Parathyroid adenoma (tissue), 2 donors: ENCODE measurements around the gene CAPN14.

Experiments
- H2AFZ ChIP-seq: fragments of 300-600 bp; sonication (generic); one replicate; pipeline ENCODE4 v1.7.0; 2017; ENCODE audit warnings: antibody characterized with exemption, mild to moderate bottlenecking
- H3K27ac ChIP-seq: fragments of 300-600 bp; sonication (generic); one replicate; pipeline ENCODE4 v1.7.0; 2017
- H3K27me3 ChIP-seq: fragments of 300-600 bp; sonication (generic); one replicate; pipeline ENCODE4 v1.7.0; 2017; ENCODE audit warnings: low read length; ENCODE audit not compliant: control insufficient read depth, insufficient read depth
- H3K36me3 ChIP-seq: fragments of 300-600 bp; sonication (generic); one replicate; pipeline ENCODE4 v1.7.0; 2017; ENCODE audit warnings: low read length; ENCODE audit not compliant: control insufficient read depth, insufficient read depth
- H3K4me1 ChIP-seq: fragments of 300-600 bp; sonication (generic); one replicate; pipeline ENCODE4 v1.7.0; 2017; ENCODE audit warnings: control low read depth
- H3K4me2 ChIP-seq: fragments of 300-600 bp; sonication (generic); one replicate; pipeline ENCODE4 v1.7.0; 2017; ENCODE audit warnings: low read length
- H3K4me3 ChIP-seq: fragments of 300-600 bp; sonication (generic); one replicate; pipeline ENCODE4 v1.7.0; 2017; ENCODE audit warnings: low read depth, low read length
- H3K79me2 ChIP-seq: fragments of 300-600 bp; sonication (generic); one replicate; pipeline ENCODE4 v1.7.0; 2017; ENCODE audit warnings: control low read depth
- H3K9ac ChIP-seq: fragments of 300-600 bp; sonication (generic); one replicate; pipeline ENCODE4 v1.7.0; 2017; ENCODE audit warnings: mild to moderate bottlenecking
- H3K9me3 ChIP-seq: fragments of 300-600 bp; sonication (generic); one replicate; pipeline ENCODE4 v1.7.0; 2017; ENCODE audit warnings: low read length; ENCODE audit not compliant: control insufficient read depth
- TF ChIP-seq, protein P1 (sequence below): fragments of 300-600 bp; sonication (generic); IDR thresholded peaks from one replicate; pipeline ENCODE4 v1.7.0; 2017; ENCODE audit warnings: antibody characterized with exemption, mild to moderate bottlenecking
- donor health status: primary hyperparathyroidism.

The CAPN14 gene

DNA sequence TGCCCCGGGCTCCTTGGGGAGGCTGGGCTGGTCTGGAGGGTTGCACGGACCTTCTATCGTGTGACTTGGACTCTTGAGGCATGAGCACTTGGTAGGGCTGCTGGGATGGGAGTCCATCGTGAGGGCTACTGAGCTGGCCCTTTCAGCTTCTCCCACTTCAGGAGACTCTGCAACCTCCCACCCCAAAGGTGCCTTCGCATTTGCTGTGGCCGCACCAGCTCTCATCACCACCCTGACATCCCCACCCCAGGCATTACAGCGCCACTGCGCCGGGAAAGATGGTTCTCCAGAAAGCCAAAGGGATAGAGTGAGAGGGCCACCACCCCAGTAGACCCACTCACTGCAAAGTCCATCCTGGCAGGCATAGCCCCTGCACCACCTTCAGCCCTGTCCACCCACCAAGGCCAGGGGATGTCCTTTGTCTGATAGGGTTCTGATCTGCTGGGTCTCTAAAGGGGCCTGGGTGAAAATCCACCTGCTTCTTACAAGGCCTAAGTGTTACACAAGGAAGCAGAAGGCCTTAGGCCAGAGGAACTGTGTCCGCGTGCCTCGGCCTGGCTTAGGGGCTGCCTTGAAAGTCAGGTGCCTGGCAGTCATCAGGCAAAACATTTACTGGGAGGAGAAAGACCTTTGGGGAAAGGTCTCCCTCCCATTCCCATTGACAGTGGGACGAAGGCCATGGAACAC, 21.7 kb upstream of the CAPN14 start:
- H3K4me2 ChIP-seq = no peak overlapping the region
- no peak overlapping the region for H2AFZ ChIP-seq
- TF ChIP-seq, protein P1, sequence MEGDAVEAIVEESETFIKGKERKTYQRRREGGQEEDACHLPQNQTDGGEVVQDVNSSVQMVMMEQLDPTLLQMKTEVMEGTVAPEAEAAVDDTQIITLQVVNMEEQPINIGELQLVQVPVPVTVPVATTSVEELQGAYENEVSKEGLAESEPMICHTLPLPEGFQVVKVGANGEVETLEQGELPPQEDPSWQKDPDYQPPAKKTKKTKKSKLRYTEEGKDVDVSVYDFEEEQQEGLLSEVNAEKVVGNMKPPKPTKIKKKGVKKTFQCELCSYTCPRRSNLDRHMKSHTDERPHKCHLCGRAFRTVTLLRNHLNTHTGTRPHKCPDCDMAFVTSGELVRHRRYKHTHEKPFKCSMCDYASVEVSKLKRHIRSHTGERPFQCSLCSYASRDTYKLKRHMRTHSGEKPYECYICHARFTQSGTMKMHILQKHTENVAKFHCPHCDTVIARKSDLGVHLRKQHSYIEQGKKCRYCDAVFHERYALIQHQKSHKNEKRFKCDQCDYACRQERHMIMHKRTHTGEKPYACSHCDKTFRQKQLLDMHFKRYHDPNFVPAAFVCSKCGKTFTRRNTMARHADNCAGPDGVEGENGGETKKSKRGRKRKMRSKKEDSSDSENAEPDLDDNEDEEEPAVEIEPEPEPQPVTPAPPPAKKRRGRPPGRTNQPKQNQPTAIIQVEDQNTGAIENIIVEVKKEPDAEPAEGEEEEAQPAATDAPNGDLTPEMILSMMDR = no peak
- no peaks in the 10 kb centered on the region for H3K9me3 ChIP-seq
- no peak overlapping the region for H3K4me3 ChIP-seq
- H3K4me1 ChIP-seq = no peaks in the 10 kb centered on the region
- no peak overlapping the region for H3K9ac ChIP-seq
- H3K27me3 ChIP-seq = no peaks in the 10 kb centered on the region
- H3K79me2 ChIP-seq = no peaks in the 10 kb centered on the region
- H3K36me3 ChIP-seq = no peaks in the 10 kb centered on the region
- H3K27ac ChIP-seq = peak overlapping the region; percentile 51

GRCh38 chr2:31238126-31238905, 21.0 kb upstream of the CAPN14 start:
- H3K27me3 ChIP-seq = no peaks in the 10 kb centered on the region
- TF ChIP-seq, protein P1 = no peak
- H3K4me2 ChIP-seq = no peak overlapping the region
- H3K79me2 ChIP-seq = no peaks in the 10 kb centered on the region
- H2AFZ ChIP-seq = no peak overlapping the region
- H3K36me3 ChIP-seq = no peaks in the 10 kb centered on the region
- H3K4me1 ChIP-seq = no peaks in the 10 kb centered on the region
- no peak overlapping the region for H3K27ac ChIP-seq
- H3K9ac ChIP-seq = no peak overlapping the region
- H3K9me3 ChIP-seq = no peaks in the 10 kb centered on the region
- no peak overlapping the region for H3K4me3 ChIP-seq

DNA sequence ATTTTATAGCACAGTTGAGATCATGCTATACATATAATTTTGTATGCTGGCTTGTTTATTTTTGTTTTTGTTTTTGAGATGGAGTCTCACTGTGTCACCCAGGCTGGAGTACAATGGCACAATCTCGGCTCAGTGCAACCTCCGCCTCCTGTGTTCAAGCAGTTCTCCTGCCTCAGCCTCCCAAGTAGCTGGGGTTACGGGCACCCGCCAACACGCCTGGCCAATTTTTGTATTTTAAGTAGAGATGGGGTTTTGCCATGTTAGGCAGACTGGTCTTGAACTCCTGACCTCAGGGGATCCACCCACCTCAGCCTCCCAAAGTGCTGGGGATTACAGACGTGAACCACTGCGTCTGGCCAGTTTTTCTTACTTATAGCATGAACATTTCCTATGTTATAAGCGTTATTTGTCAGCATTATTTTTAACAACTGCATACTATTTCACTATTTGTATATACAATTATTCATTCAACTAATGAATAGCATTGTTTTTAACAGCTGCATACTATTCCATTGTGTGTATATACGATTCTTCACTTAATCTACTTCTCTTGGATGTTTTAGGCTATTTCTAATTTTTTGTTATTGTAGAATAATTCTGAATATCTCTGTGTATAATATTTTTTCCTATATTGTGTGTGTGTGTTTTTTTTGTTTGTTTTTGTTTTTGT, 20.2 kb upstream of the CAPN14 start:
- Histone ChIP-seq H3K4me3 (no peak overlapping the region), H3K36me3 (no peaks in the 10 kb centered on the region), H3K27ac (no peak overlapping the region), H2AFZ (no peak overlapping the region), H3K9me3 (no peaks in the 10 kb centered on the region), H3K9ac (no peak overlapping the region), H3K27me3 (no peaks in the 10 kb centered on the region), H3K4me2 (no peak overlapping the region), H3K4me1 (no peaks in the 10 kb centered on the region), H3K79me2 (no peaks in the 10 kb centered on the region)
- TF ChIP-seq, protein P1 = no peak

GRCh38 chr2:31236433-31237205, 19.3 kb upstream of the CAPN14 start:
- H3K4me2 ChIP-seq = no peak overlapping the region
- H3K27ac ChIP-seq = no peak overlapping the region
- no peak overlapping the region for H2AFZ ChIP-seq
- no peaks in the 10 kb centered on the region for H3K9me3 ChIP-seq
- TF ChIP-seq, protein P1 = no peak
- no peaks in the 10 kb centered on the region for H3K79me2 ChIP-seq
- no peaks in the 10 kb centered on the region for H3K27me3 ChIP-seq
- no peaks in the 10 kb centered on the region for H3K36me3 ChIP-seq
- no peaks in the 10 kb centered on the region for H3K4me1 ChIP-seq
- no peak overlapping the region for H3K9ac ChIP-seq
- no peak overlapping the region for H3K4me3 ChIP-seq
